HS-27A (cell line): Measurements from ENCODE around the gene AKR1D1.
"Not testable (repeated sequence)": the region's sequence is repeated elsewhere in the genome, so short reads cannot be mapped to it uniquely, and the experiment has no call there.

ENCODE experiments used
- DNase-seq: peaks from one replicate; pipeline ENCODE4 v3.0.0-alpha.2; 2012; ENCODE audit warnings: low read depth, missing footprints

Gene AKR1D1

GRCh38 chr7:138074121-138074520, 2.1 kb upstream of the AKR1D1 start:
- no peak for DNase-seq

GRCh38 chr7:138074540-138074939, 1.7 kb upstream of the AKR1D1 start:
- no peak for DNase-seq

GRCh38 chr7:138075350-138075749, 909 bp upstream of the AKR1D1 start:
- DNase-seq: no peak

GRCh38 chr7:138075786-138076185, 473 bp upstream of the AKR1D1 start:
- not testable (repeated sequence) for DNase-seq

- no peak for DNase-seq
Measured at GRCh38 chr7:138077809-138078208, 1.6 kb downstream of the AKR1D1 start.

GRCh38 chr7:138079137-138079536, 2.9 kb downstream of the AKR1D1 start:
- no peak for DNase-seq

- no peak for DNase-seq
Measured at GRCh38 chr7:138081868-138082267, 5.6 kb downstream of the AKR1D1 start.

GRCh38 chr7:138083859-138084258, 7.6 kb downstream of the AKR1D1 start:
- no peak for DNase-seq

- DNase-seq: no peak
Measured at GRCh38 chr7:138086563-138087270, 10.5 kb downstream of the AKR1D1 start.

- no peak for DNase-seq
Measured at GRCh38 chr7:138089080-138089901, 13.0 kb downstream of the AKR1D1 start.

- DNase-seq: no peak
Measured at GRCh38 chr7:138091032-138091431, 14.8 kb downstream of the AKR1D1 start.

- not testable (repeated sequence) for DNase-seq
Measured at GRCh38 chr7:138091840-138092239, 15.6 kb downstream of the AKR1D1 start.

GRCh38 chr7:138092486-138093028, 16.3 kb downstream of the AKR1D1 start:
- DNase-seq: no peak

- no peak for DNase-seq
Measured at GRCh38 chr7:138095972-138096935, 20.0 kb downstream of the AKR1D1 start.

GRCh38 chr7:138097064-138097741, 20.9 kb downstream of the AKR1D1 start:
- no peak for DNase-seq

GRCh38 chr7:138099813-138100212, 23.6 kb downstream of the AKR1D1 start:
- DNase-seq: no peak

GRCh38 chr7:138105221-138105620, 29.0 kb downstream of the AKR1D1 start:
- DNase-seq: no peak

GRCh38 chr7:138115047-138115446, 38.8 kb downstream of the AKR1D1 start:
- DNase-seq: no peak

GRCh38 chr7:138116141-138116540, 39.9 kb downstream of the AKR1D1 start:
- peak; percentile 46 for DNase-seq

GRCh38 chr7:138116892-138117291, 40.6 kb downstream of the AKR1D1 start:
- DNase-seq: no peak

GRCh38 chr7:138120140-138120827, 44.0 kb downstream of the AKR1D1 start:
- DNase-seq: no peak
